Activated CD8-positive, alpha-beta memory T cell treated with anti-CD3 and anti-CD28 coated beads for 1 hour (primary cell): ENCODE measurements around the gene GTF2A1L.
"Not testable (repeated sequence)": the region's sequence is repeated elsewhere in the genome, so short reads cannot be mapped to it uniquely, and the experiment has no call there.

ENCODE experiments used
- DNase-seq, 2 donors: peaks; one replicate each; pipeline ENCODE4 v3.0.0-alpha.2; 2020; ENCODE audit warnings: low read depth in 1 of 2; ENCODE audit errors: extremely low read depth in 1 of 2

Gene GTF2A1L

DNA sequence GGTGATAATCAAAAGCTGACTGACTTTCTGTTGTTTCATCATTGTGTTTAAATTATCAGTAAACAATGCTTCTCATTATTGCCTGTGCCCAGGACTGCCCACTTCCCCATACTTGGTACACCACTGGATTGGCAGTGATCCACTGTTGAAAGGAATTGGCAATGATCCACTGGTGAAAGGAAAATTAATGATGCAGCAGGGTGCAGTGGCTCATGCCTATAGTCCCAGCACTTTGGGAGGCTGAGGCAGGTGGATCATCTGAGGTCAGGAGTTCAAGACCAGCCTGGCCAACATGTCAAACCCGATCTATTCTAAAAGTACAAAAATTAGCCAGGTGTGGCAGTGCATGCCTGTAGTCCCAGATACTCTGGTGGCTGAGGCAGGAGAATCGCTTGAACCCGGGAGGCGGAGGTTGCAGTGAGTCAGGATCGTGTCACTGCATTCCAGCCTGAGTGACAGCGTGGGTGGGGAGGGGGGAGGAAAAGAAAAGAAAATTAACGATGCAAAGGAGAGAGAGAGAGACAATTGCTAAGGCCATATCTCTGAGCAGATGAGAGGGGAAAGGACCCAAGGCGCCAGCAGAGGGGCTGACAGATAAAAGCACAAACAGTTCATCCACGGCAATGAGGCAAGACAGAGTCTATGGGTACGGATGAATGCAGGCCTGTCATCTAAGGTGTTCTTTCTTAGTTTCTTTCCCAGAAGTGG, 10.2 kb upstream of the GTF2A1L start:
- no peak for DNase-seq

- DNase-seq, result no peak
These were observed 4.4 kb upstream of the GTF2A1L start for GRCh38 chr2:48613211-48613610.

GRCh38 chr2:48614581-48614980, 3.1 kb upstream of the GTF2A1L start:
- DNase-seq, result not testable (repeated sequence)

- DNase-seq, result no peak
These were observed 1.9 kb downstream of the GTF2A1L start for GRCh38 chr2:48619526-48619925.

GRCh38 chr2:48620604-48621003, 2.9 kb downstream of the GTF2A1L start:
- no peak for DNase-seq

GRCh38 chr2:48622691-48623090, 5.0 kb downstream of the GTF2A1L start:
- not testable (repeated sequence) for DNase-seq

DNA sequence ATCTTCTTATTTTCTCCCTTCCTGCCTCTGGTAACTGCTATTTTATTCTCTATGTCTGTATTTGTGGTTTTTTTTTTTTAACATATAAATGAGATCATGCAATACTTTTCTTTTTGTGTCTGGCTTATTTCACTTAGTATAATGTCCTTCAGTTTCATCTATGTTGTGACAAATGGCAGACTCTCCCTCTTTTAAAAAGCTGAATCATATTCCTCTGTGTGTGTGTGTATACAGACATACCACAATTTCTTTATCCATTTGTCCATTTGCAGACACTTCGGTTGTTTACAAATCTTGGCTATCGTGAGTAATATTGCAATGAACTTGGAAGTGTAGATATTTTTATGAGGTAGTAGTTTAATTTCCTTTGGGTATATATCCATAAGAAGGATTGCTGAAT, 7.0 kb downstream of the GTF2A1L start:
- DNase-seq, result no peak

DNA sequence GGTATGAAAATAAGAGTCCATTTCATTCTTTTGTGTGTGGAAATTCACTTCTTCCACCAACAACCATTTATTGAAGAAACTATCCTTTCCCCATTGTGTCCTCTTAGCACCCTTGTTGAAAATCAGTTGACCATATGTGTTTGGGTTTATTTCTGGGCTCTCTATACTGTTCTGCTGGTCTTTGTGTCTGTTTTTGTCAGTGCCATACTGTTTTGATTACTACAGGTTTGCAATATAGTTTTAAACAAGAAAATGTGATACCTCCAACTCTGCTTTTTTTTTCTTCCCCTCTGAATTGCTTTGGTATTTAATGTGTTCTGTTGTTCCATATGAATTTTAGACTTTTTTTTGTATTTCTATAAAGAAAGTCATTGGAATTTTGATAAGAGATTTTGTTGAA, 8.4 kb downstream of the GTF2A1L start:
- no peak for DNase-seq

DNA sequence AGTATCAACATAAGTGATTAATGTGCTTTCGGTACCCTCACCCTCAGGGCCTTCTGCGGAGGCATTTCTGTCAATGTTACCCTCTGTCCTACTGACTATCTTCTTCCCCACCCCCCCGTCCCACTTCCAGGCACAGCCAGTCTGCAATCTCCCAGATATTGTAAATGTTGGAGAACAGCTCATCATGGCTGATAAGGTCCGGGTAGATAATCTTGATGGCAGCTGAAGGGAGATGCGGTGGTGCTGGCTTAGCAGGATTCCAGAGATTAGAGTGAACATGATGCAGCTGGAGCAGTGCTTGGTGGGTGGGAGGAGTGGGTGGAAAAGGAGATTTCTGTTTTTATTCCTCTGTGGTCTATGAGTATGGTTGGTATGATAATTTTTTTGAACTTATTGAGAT, 15.5 kb downstream of the GTF2A1L start:
- no peak for DNase-seq

DNA sequence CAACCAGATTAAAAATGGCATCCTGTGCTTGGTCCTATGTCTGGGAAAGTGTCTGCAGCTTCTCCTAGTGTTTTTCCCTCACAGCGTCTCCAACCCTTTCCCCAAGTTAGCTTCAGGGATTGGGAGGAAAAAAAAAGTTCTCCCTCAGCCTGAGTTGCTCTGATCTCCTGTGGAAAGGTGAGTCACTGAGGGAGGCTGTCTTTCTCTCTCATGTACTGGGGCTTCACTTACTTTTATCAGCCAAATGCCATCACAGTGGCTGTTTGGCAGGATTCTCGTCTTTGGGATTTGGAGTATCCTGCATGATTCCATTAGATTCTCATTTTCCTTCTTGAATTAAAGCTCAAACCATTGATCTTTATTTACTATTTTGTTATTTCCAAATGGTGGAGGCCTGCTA, 18.1 kb downstream of the GTF2A1L start:
- no peak for DNase-seq

DNA sequence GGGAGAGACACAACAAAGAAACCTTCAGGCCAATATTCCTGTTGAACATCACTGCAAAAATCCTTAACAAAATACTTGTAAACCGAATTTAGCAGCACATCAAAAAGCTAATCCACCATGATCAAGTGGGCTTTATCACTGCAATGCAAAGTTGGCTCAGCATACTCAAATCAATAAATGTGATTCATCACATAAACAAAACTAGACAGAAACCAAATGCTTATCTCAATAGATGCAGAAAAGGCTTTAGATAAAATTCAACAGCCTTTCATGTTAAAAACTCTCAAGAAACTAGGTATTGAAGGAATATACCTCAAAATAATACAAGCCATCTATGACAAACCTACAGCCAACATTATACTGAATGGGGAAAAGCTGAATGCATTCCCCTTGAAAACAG, 20.6 kb downstream of the GTF2A1L start:
- DNase-seq, result no peak

- no peak for DNase-seq
These were observed 33.6 kb downstream of the GTF2A1L start for GRCh38 chr2:48651158-48651790.

- DNase-seq, result no peak
These were observed 51.3 kb downstream of the GTF2A1L start for GRCh38 chr2:48668992-48669391.

DNA sequence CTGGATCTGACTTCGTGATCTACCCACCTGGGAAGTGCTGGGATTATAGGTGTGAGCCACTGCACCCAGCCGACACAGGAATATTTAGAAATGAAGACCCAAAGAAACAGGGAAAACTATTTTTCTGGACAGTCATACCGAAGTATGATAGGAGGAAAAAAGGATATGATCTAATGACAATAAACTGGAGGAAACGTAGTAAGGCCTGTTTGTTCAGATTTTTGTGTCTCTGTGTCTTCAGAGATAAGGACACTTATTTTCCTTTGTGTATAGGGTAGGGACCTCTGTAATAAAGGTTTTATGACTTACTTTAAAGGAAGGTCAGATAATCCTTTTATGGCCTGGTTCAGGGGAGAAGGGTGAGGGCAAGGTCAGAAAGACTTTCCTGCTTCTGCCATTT, 55.9 kb downstream of the GTF2A1L start:
- DNase-seq, result no peak

GRCh38 chr2:48674933-48675332, 57.3 kb downstream of the GTF2A1L start:
- DNase-seq, result no peak

DNA sequence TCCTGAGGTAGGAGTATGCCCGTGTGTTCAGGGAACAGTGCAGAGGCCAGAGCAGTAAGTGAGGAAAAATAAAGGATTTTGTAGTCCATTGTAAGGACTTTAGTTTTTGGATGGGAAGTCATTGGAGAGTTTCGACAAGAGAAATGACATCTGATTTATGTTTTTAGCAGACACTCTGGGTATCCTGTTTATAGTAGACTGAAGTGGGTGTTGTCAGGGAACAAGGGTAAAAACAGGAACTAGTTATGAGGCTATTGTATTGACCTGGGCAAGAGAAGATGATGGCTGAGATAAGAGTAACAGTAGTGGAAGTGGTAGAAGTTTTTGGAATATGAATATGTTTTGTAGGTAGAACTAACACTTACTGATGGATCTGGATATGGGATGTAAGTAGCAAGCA, 59.8 kb downstream of the GTF2A1L start:
- DNase-seq, result no peak

GRCh38 chr2:48685126-48685525, 67.5 kb downstream of the GTF2A1L start:
- DNase-seq, result no peak

GRCh38 chr2:48691935-48692691, 74.5 kb downstream of the GTF2A1L start:
- DNase-seq, result no peak

DNA sequence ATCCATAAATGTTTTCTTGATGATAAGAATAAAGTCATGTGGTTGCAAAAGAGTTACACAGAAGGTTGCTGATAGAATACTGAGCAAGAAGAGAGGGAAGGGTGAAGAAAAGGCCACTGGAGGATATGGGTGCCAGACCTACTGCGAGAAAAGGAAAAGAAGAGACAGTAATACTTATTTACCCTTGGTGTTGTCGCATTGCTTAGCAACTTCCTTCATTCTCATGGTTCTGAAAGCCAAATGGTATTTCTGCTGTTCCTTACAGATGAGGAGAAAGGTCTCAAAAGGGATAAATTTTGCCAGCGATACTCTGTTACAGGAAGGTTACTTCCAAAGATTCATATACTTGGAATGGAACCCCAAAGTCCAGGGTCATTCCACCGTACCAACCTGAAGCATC, 75.4 kb downstream of the GTF2A1L start:
- no peak for DNase-seq

DNA sequence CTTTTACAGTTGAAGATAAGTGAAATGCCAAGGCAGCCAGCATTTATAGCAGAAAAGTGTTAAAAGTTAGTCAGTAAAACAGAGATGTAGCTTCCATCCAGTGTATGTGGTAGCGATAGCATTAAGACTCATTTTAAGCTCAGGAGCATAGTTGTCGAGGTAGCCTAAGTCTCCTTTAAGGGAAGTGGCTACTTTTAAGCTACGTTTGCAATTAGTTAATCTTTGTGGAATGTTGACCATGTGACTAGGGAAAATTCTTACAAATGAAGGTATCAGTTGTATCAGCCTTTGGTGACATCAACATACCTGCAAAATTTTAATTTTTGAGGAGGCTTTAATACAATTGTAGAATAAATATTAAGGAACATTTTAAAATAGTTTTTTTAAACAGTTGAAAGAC, 76.0 kb downstream of the GTF2A1L start:
- DNase-seq, result no peak

DNA sequence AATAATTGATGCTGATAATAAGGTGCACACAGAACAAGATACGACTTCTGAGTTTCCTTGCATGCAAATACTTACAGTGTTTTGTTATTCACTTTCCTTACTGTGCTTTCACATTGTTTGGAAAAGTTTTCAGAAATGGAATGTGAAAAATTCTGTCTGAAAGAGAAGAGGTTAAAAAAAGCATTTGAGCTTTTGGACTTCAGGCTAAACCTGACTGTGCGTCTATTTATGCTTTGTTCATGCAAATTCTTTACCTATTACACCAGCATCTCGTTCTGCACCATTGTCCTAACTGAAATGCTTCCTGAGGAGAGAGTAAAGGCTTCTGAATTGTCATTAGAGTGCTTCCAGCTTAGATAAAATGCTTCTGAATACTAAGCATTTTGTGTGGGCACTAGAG, 76.5 kb downstream of the GTF2A1L start:
- DNase-seq, result no peak

DNA sequence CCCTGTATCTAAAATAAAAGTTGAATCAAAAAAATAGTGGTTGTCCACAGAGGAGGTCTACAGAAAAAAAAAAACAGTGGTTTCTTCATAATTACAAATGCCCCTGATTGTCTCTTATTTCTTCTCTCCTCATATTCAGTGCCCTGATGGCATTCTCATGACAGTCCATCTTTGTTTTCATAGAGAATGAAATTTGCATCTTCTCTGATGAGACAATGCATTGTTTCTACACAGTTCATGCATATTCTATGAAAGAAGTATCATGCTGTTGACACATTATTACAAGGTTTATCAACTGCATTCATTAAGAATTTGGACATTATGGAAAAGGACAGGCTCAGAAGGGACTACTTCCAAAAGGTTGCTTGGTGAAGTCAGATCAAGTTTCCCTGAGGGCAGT, 78.3 kb downstream of the GTF2A1L start:
- DNase-seq, result no peak
